Hypothalamus (tissue), 51 donors: ENCODE results near the gene SERPINB6.
"Not testable (repeated sequence)": the region's sequence is repeated elsewhere in the genome, so short reads cannot be mapped to it uniquely, and the experiment has no call there.

Experiments used
- DNase-seq, 51 donors: peaks; one replicate each; lab custom pipeline; 2025; lab: John Stamatoyannopoulos, UW

Gene SERPINB6

DNA sequence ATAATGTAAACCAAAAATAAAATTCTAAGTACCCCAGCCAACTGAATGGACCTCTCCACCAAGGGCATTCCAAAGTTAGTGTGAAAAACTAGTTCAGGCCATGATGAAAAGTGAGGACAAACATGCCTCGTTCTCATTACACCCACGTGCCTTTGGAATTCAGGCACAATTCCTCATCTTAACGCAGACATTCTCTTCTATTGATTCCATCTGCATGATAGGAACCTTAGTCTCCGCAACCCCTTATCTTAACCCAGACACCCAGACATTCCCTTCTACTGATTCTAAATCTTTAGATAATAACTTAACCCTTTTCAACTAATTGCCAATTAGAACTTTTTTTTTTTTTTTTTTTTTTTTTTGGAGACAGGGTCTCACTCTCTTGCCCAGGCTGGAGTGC lies 7.6 kb upstream of the SERPINB6 start:
- no peak for DNase-seq

DNA sequence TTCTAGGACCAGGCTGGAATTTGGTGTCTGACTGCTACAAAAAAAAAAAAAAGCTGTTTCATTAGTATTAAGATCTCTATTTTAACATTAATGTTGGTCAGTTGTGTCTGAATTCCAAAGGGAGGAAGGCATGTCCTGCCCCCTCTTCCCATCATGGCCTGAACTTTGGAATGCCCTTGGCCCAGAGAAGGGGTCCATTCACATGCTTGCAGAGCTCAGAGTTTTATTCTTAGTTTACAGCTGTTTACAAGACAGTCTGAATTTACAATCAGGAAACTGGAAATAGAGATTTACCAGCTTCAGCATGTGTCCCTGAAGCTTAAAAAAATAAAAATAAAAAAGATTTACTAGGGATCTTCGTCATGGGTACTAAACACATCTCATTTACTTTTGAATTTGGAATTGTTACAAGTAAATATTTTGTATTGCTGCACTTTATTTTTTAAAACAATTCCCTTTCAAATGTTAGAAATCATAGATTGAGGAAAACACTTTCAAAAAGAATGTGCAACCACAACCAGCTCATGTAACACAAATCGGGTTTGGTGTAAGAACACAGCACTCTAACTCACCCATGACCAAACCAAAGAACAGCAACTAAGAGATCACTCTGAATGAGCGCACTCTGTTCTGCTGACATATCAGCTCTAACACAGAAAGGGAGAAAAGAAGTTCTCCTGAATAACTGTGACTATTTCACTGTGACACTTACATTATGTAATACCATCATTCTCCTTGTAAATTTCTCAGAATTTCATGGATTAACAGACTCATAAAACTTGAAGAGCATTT lies 6.6 kb upstream of the SERPINB6 start:
- DNase-seq = no peak

GRCh38 chr6:2977290-2977689 lies 5.9 kb upstream of the SERPINB6 start:
- DNase-seq = no peak

DNA sequence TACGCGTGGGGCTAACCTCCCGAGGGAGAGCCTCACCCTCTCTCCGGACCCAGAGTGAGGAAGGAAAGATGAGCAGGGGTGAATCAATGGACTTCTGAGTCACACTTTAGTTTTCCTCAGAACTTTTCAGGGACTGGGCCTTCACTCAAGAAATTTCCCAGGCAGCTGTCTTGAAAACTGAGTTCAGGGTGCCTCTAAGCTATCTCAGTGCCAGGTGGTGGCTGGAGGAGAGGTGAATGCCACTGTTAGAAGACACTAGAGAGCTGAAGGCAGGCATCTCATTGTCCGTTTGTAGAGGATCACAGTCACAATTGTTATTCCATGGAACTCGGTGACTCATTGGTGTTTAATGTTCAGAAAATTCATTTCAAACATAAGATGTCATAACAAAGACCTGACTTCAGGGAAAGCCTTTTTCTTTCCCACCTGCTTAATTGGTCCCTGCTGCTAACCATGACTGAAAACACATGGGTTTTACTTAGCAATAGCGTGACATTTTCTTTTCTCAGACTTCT lies 5.3 kb upstream of the SERPINB6 start:
- no peak for DNase-seq

GRCh38 chr6:2976060-2976459 lies 4.7 kb upstream of the SERPINB6 start:
- no peak for DNase-seq

- DNase-seq = no peak
These were observed 2.3 kb upstream of the SERPINB6 start for GRCh38 chr6:2973676-2974075.

DNA sequence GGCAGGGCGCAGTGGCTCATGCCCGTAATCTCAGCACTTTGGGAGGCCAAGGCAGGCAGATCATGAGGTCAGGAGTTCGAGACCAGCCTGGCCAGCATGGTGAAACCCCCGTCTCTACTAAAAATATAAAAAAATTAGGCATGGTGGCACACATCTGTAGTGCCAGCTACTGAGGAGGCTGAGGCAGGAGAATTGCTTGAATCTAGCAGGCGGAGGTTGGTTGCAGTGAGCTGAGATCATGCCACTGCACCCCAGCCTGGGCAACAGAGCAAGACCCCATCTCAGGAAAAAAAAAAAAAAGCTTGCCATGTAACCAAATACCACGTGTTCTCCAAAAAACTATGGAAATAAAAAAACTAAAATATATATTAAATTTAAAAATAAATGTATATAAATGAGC lies 1.8 kb upstream of the SERPINB6 start:
- DNase-seq = not testable (repeated sequence)

- DNase-seq = not testable (repeated sequence)
These were observed 1.3 kb upstream of the SERPINB6 start for GRCh38 chr6:2972685-2973084.

- not testable (repeated sequence) for DNase-seq
These were observed 786 bp upstream of the SERPINB6 start for GRCh38 chr6:2972219-2972487.

- DNase-seq = peak in 45 of 51 donors; percentile 33 to 88 (median 71)
These were observed 481 bp downstream of the SERPINB6 start for GRCh38 chr6:2970753-2971419.

DNA sequence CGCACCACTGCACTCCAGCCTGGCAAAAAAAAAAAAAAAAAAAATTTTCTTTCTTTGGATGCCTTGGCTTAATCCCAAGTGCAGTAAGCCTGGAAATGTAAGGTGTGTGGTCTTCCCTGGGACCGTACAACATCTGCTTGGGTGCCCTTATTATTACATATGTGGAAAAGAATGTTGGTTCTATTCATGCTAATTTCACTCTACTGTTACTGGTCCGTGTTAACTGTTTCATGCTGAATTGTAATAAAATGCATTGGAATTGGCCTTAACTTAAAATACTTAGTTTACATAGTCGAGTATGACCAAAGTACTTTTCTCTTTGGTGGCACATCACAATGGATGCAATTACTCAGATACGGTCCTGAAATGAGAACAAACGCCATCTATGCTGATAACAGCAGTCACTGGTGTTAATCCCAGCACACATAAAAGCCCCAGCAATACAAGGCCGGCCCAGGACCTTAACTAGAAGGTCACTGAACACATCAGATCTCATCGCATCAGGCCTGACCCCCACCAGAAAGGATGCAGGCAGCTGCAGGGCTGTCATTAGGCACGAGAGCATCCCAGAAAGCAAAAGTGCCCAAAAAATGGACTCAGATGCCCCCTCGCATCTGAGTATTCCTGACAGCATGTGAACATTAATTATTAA lies 1.2 kb downstream of the SERPINB6 start:
- peak in 2 of 51 donors; percentile 29 to 40 for DNase-seq

- no peak for DNase-seq
These were observed 1.8 kb downstream of the SERPINB6 start for GRCh38 chr6:2969549-2969948.

DNA sequence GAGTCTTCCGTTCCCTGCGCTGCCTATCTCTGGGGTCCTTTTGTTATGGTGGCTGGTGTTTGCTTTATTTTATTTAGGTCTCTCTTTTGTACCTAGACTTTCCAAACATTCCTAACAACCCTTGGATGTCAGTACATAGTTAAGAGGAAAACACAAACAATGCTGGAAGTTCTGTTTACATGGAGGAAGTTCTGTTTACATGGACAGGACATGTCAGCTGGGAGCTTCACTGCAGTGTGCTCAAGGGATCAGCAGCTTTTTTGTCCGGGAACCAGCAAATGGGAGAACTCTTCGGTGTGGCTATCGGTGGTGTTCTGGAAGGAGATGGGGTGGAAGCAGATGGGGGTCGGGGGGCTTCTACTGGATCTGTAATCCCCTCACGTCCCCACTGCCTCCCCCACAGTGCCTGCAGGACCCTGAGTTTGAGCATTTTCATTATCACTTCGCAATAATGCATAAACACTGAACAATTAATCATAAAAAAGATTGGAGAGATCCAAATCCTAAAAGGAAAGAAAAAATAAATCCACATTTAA lies 2.7 kb downstream of the SERPINB6 start:
- no peak for DNase-seq

DNA sequence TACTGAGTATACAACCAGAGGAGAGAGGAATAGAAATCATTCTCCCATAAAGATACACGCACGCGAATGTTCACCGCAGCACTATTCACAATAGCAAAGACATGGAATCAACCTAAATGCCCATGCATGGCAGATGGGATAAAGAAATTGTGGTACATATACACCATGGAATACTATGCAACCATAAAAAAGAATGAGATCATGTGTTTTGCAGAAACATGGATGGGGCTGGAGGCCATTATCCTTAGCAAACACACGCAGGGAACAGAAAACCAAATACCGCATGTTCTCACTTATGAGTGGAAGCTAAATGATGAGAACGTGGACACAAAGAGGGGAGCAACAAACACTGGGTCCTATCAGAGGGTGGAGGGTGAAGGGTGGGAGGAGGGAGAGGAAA lies 3.4 kb downstream of the SERPINB6 start:
- DNase-seq = no peak

- DNase-seq = no peak
These were observed 5.0 kb downstream of the SERPINB6 start for GRCh38 chr6:2966347-2966746.

GRCh38 chr6:2964793-2965505 lies 6.4 kb downstream of the SERPINB6 start:
- DNase-seq = no peak

- no peak for DNase-seq
These were observed 7.6 kb downstream of the SERPINB6 start for GRCh38 chr6:2963756-2964155.

DNA sequence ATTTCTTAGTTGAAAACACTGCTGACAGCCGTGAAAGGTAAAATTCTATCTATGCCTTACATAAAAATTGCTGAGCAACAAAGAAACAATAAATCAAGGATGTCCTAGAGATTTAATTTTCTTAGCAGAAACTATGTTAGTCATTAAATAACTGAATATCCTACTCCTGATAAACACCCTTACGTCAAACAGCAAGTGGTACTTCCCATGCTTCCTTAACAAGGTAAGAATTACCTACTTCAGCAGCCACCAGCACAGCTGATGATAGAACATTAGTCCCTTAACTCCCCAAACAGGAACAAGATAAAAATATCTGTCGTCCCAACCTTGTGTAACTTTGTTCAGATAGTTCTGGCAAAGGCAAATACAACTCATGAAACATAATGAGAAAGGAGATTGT lies 8.7 kb downstream of the SERPINB6 start:
- DNase-seq = no peak

- DNase-seq = peak in 1 of 51 donors; percentile 23
These were observed 9.4 kb downstream of the SERPINB6 start for GRCh38 chr6:2962004-2962403.

DNA sequence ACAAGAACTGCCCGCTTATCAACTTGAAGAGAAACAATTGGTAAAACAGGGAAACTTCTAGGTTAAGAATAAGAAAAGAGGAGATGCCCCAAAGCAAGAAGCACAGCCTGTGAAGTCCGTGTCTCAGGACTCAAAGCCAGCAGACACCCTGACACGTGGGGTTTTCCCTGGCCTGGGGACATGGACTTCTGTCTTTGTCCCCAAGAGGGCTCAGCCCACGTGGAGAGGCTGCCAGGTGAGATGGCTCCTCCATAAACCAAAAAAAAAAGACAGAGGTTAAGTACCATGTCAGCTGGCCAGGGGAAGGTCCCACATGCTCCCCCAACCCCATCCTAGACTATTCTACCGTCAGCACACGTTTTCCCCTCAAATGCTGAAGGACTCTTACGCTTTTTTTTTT lies 9.9 kb downstream of the SERPINB6 start:
- DNase-seq = no peak

DNA sequence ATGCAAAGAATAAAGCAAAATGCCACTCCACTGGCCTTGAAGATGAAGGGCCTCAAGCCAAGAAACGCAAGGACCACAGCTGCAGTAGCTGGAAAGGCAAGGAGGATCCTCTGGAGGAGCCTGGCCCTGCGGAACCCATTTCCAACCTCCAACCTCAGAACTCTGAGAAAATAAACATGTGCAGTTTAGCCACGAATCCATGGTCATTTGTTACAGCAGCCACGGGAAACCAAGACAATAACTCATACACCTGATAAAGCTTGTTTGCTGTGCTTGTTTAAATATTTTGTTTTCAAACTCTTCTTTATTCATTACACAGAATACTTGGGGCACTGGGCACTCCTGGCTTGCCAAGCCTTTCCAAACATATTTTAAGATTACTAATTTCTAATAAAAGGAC lies 10.4 kb downstream of the SERPINB6 start:
- no peak for DNase-seq
